ENCODE data around the gene AFAP1.

AFAP1 gene

GRCh38 chr4:7830747-7831146, 108.9 kb downstream of the AFAP1 start:
- Mint-ChIP-seq H3K9me3 (ENCODE audit: low read depth) (peaks cover 9% of the 10 kb centered on the region), H3K27ac (peak overlapping the region; percentile 64), H3K27me3 (no peaks in the 10 kb centered on the region), H3K36me3 (peaks cover 28% of the 10 kb centered on the region), H3K4me1 (ENCODE audit: low read depth) (peaks cover 54% of the 10 kb centered on the region), H3K4me3 (peak overlapping the region; percentile 27)

GRCh38 chr4:7829652-7830580, 109.7 kb downstream of the AFAP1 start:
- Mint-ChIP-seq H3K4me1 (ENCODE audit: low read depth) (peaks cover 54% of the 10 kb centered on the region), H3K27ac (peak overlapping the region; percentile 41), H3K9me3 (ENCODE audit: low read depth) (peaks cover 9% of the 10 kb centered on the region)

GRCh38 chr4:7828793-7829301, 110.8 kb downstream of the AFAP1 start:
- Mint-ChIP-seq H3K27me3 (no peaks in the 10 kb centered on the region), H3K4me1 (ENCODE audit: low read depth) (peaks cover 52% of the 10 kb centered on the region), H3K36me3 (peaks cover 32% of the 10 kb centered on the region), H3K9me3 (ENCODE audit: low read depth) (peaks cover 9% of the 10 kb centered on the region), H3K27ac (peak overlapping the region; percentile 81), H3K4me3 (peak overlapping the region; percentile 41)

More at GRCh38 chr4:7829652-7830580, 109.7 kb downstream of the AFAP1 start:
- Mint-ChIP-seq H3K27me3 (no peaks in the 10 kb centered on the region), H3K4me3 (no peak overlapping the region), H3K36me3 (peaks cover 28% of the 10 kb centered on the region)

GRCh38 chr4:7828011-7828720, 111.5 kb downstream of the AFAP1 start:
- peaks cover 31% of the 10 kb centered on the region for H3K36me3 Mint-ChIP-seq
- H3K4me1 Mint-ChIP-seq (ENCODE audit: low read depth) = peaks cover 52% of the 10 kb centered on the region
- peak overlapping the region; percentile 81 for H3K27ac Mint-ChIP-seq
- H3K27me3 Mint-ChIP-seq = no peaks in the 10 kb centered on the region
- peak overlapping the region; percentile 41 for H3K4me3 Mint-ChIP-seq
- peaks cover 9% of the 10 kb centered on the region for H3K9me3 Mint-ChIP-seq (ENCODE audit: low read depth)

- H3K36me3 Mint-ChIP-seq = peaks cover 26% of the 10 kb centered on the region
- peaks cover 9% of the 10 kb centered on the region for H3K9me3 Mint-ChIP-seq (ENCODE audit: low read depth)
- peak overlapping the region; percentile 63 for H3K4me3 Mint-ChIP-seq
- peaks cover 52% of the 10 kb centered on the region for H3K4me1 Mint-ChIP-seq (ENCODE audit: low read depth)
- peak overlapping the region; percentile 81 for H3K27ac Mint-ChIP-seq
- H3K27me3 Mint-ChIP-seq = no peaks in the 10 kb centered on the region
Observed at GRCh38 chr4:7827566-7827965, 112.1 kb downstream of the AFAP1 start.

- Mint-ChIP-seq H3K36me3 (peaks cover 20% of the 10 kb centered on the region), H3K27me3 (no peaks in the 10 kb centered on the region), H3K4me1 (ENCODE audit: low read depth) (peaks cover 46% of the 10 kb centered on the region), H3K27ac (no peak overlapping the region), H3K9me3 (ENCODE audit: low read depth) (peaks cover 9% of the 10 kb centered on the region), H3K4me3 (no peak overlapping the region)
Observed at GRCh38 chr4:7826909-7827306, 112.8 kb downstream of the AFAP1 start.

GRCh38 chr4:7826176-7826908, 113.3 kb downstream of the AFAP1 start:
- H3K4me3 Mint-ChIP-seq = no peak overlapping the region
- peaks cover 9% of the 10 kb centered on the region for H3K9me3 Mint-ChIP-seq (ENCODE audit: low read depth)
- H3K27ac Mint-ChIP-seq = peak overlapping the region; percentile 3
- peaks cover 16% of the 10 kb centered on the region for H3K36me3 Mint-ChIP-seq
- peaks cover 42% of the 10 kb centered on the region for H3K4me1 Mint-ChIP-seq (ENCODE audit: low read depth)
- no peaks in the 10 kb centered on the region for H3K27me3 Mint-ChIP-seq

- peaks cover 27% of the 10 kb centered on the region for H3K4me1 Mint-ChIP-seq (ENCODE audit: low read depth)
- H3K27me3 Mint-ChIP-seq = no peaks in the 10 kb centered on the region
- no peak overlapping the region for H3K4me3 Mint-ChIP-seq
- peaks cover 6% of the 10 kb centered on the region for H3K9me3 Mint-ChIP-seq (ENCODE audit: low read depth)
- H3K27ac Mint-ChIP-seq = no peak overlapping the region
- H3K36me3 Mint-ChIP-seq = peaks cover 16% of the 10 kb centered on the region
Observed at GRCh38 chr4:7824218-7824617, 115.4 kb downstream of the AFAP1 start.

GRCh38 chr4:7823416-7823824, 116.2 kb downstream of the AFAP1 start:
- H3K36me3 Mint-ChIP-seq = peaks cover 8% of the 10 kb centered on the region
- no peaks in the 10 kb centered on the region for H3K9me3 Mint-ChIP-seq (ENCODE audit: low read depth)
- H3K4me3 Mint-ChIP-seq = no peak overlapping the region
- no peak overlapping the region for H3K27ac Mint-ChIP-seq
- H3K27me3 Mint-ChIP-seq = no peaks in the 10 kb centered on the region
- peaks cover 19% of the 10 kb centered on the region for H3K4me1 Mint-ChIP-seq (ENCODE audit: low read depth)

- Mint-ChIP-seq H3K27me3 (no peaks in the 10 kb centered on the region), H3K9me3 (ENCODE audit: low read depth) (no peaks in the 10 kb centered on the region), H3K4me3 (no peak overlapping the region), H3K27ac (no peak overlapping the region), H3K4me1 (ENCODE audit: low read depth) (peaks cover 13% of the 10 kb centered on the region), H3K36me3 (peaks cover 8% of the 10 kb centered on the region)
Observed at GRCh38 chr4:7822877-7823276, 116.8 kb downstream of the AFAP1 start.

- H3K9me3 Mint-ChIP-seq (ENCODE audit: low read depth) = no peaks in the 10 kb centered on the region
- no peaks in the 10 kb centered on the region for H3K27me3 Mint-ChIP-seq
- peaks cover 8% of the 10 kb centered on the region for H3K36me3 Mint-ChIP-seq
- H3K4me3 Mint-ChIP-seq = no peak overlapping the region
- H3K4me1 Mint-ChIP-seq (ENCODE audit: low read depth) = peaks cover 8% of the 10 kb centered on the region
- no peak overlapping the region for H3K27ac Mint-ChIP-seq
Observed at GRCh38 chr4:7822137-7822505, 117.5 kb downstream of the AFAP1 start.

- H3K4me1 Mint-ChIP-seq (ENCODE audit: low read depth) = peaks cover 2% of the 10 kb centered on the region
- H3K27ac Mint-ChIP-seq = no peak overlapping the region
- H3K27me3 Mint-ChIP-seq = no peaks in the 10 kb centered on the region
- H3K4me3 Mint-ChIP-seq = no peak overlapping the region
- H3K9me3 Mint-ChIP-seq (ENCODE audit: low read depth) = no peaks in the 10 kb centered on the region
- peaks cover 8% of the 10 kb centered on the region for H3K36me3 Mint-ChIP-seq
Observed at GRCh38 chr4:7821245-7822136, 118.2 kb downstream of the AFAP1 start.

- Mint-ChIP-seq H3K27me3 (no peaks in the 10 kb centered on the region), H3K36me3 (peaks cover 8% of the 10 kb centered on the region), H3K9me3 (ENCODE audit: low read depth) (no peaks in the 10 kb centered on the region), H3K4me3 (no peak overlapping the region), H3K4me1 (ENCODE audit: low read depth) (peaks cover 2% of the 10 kb centered on the region), H3K27ac (no peak overlapping the region)
Observed at GRCh38 chr4:7820031-7820818, 119.4 kb downstream of the AFAP1 start.

All from activated naive CD8-positive, alpha-beta T cell (primary cell).